ENCODE results near the gene ANKRD24.
"Not testable (repeated sequence)": the region's sequence is repeated elsewhere in the genome, so short reads cannot be mapped to it uniquely, and the experiment has no call there.

The ANKRD24 gene

GRCh38 chr19:4199699-4200293 is 17.3 kb downstream of the ANKRD24 start:
- no peak for DNase-seq

- DNase-seq, result no peak
Observed at GRCh38 chr19:4200940-4201542, 18.6 kb downstream of the ANKRD24 start.

- no peak for DNase-seq
Observed at GRCh38 chr19:4201798-4202197, 19.3 kb downstream of the ANKRD24 start.

GRCh38 chr19:4206818-4207484 is 24.5 kb downstream of the ANKRD24 start:
- no peak for DNase-seq

GRCh38 chr19:4208385-4209094 is 26.1 kb downstream of the ANKRD24 start:
- no peak for DNase-seq

- DNase-seq, result no peak
Observed at GRCh38 chr19:4210166-4210731, 27.8 kb downstream of the ANKRD24 start.

- no peak for DNase-seq
Observed at GRCh38 chr19:4213116-4213515, 30.6 kb downstream of the ANKRD24 start.

GRCh38 chr19:4215807-4216206 is 33.3 kb downstream of the ANKRD24 start:
- DNase-seq, result no peak

- DNase-seq, result no peak
Observed at GRCh38 chr19:4216846-4217245, 34.4 kb downstream of the ANKRD24 start.

- no peak for DNase-seq
Observed at GRCh38 chr19:4217429-4218264, 35.2 kb downstream of the ANKRD24 start.

GRCh38 chr19:4218523-4218922 is 36.0 kb downstream of the ANKRD24 start:
- not testable (repeated sequence) for DNase-seq

- no peak for DNase-seq
Observed at GRCh38 chr19:4220188-4220587, 37.7 kb downstream of the ANKRD24 start.

GRCh38 chr19:4224470-4224869 is 42.0 kb downstream of the ANKRD24 start:
- DNase-seq, result no peak

GRCh38 chr19:4225885-4226284 is 43.4 kb downstream of the ANKRD24 start:
- no peak for DNase-seq

- DNase-seq, result no peak
Observed at GRCh38 chr19:4227771-4228170, 45.3 kb downstream of the ANKRD24 start.

- DNase-seq, result no peak
Observed at GRCh38 chr19:4228765-4229178, 46.3 kb downstream of the ANKRD24 start.

- DNase-seq, result no peak
Observed at GRCh38 chr19:4229179-4229931, 46.9 kb downstream of the ANKRD24 start, which contains the start of gene EBI3. EBI3 (plus strand) TSS chr19:4229523; CDS start chr19:4229551, 28 bp downstream.

- not testable (repeated sequence) for DNase-seq
Observed at GRCh38 chr19:4230237-4230636, 47.7 kb downstream of the ANKRD24 start.

- not testable (repeated sequence) for DNase-seq
Observed at GRCh38 chr19:4231521-4231920, 49.0 kb downstream of the ANKRD24 start.

GRCh38 chr19:4232139-4232538 is 49.6 kb downstream of the ANKRD24 start:
- DNase-seq, result not testable (repeated sequence)

- DNase-seq, result no peak
Observed at GRCh38 chr19:4232614-4233281, 50.3 kb downstream of the ANKRD24 start.
